HG02943 (cell line): Measurements from ENCODE around the gene CD80.

Experiments used
- ATAC-seq: cut with Tn5 transposase; IDR thresholded peaks from one replicate; pipeline ENCODE4 v1.9.1; 2021; ENCODE audit warnings: mild to moderate bottlenecking, low read depth, moderate library complexity; ENCODE audit not compliant: unreplicated experiment

The CD80 gene

DNA sequence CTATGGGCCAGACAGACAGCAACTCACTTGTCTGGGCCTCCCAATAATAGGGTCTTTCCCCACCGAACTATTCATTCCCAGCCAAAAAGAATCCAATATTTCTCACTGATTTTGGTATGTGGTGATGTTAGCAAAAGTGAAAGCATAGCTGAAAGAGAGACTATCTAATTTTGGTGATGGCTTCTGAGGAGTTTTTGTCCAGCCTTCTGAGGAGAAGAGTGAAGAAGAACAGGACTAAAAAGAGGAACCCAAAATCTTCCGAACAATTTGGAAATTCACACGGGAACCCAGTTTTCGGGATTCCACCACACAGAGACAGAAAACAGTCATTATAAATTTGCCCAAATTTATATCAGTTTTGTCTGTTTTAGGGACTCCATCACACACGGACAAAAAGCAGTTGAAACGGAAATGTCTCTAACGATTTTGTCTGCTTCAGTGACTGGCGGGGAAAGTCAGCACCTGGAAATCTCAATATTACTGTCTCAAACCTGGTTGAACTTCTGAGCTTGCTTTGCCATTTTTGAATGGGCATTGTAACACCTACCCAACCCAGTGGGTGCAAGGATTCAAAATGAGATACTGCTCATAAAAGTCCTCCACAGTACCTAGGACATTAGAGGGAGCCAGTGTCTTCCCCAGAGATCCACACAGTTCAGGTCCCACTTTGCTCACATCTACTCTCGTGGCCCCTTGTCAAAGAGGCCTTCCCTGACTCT lies 9.1 kb downstream of the CD80 start:
- no peak for ATAC-seq

DNA sequence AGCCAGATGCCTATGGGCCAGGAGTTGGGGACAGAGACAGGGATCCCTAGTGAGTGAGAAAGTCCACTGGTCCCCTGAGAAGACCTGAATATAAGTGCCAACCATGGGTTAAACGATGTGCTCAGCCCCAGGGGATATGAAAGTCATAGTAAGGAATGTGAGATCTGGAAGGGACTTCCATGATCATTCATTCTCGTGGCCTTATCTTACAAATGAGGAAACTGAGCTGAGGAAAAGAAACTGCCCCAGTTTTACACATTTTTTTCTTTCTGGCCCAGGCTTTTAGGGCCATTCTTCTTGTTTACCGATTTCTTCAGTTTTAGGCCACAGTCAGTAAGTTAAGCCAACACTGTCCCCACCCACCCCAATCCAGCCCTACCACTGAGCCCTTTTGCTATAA lies 11.1 kb downstream of the CD80 start:
- ATAC-seq, result no peak

DNA sequence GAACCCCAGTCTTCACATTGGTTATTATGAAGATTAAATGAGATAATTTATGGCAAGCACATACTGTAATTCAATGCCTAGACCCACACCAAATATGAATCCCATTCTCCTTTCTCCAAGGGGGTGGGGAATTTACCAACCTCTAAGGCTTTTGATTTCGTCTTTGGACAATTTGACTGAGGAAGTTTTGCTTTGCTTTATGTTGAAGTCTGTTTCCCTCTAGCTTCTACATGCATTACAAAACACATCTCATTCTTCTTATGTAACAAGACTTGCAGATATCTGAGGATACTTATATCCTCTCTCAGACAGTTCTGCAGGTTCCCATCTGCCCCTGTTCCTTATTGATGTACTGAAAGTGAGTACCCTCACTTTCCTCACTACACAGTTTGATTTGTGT lies 12.2 kb downstream of the CD80 start:
- ATAC-seq, result no peak

DNA sequence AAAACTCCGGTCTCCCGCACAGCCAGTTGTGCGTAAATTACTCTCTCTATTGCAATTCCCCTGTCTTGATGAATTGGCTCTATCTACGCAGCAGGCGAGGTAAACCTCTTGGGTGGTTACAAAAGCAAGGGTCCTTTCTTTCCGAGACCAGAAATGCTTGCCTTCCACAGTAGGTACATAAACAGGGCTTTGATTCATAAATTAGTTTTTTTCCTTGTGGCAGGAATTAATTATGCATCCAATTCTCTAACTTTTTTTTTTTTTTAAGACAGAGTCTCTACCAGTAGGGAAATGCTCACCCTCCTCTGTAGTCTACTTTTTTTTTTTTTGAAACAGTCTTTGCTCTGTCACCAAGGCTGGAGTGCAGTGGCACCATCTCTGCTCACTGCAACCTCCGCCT lies 16.3 kb downstream of the CD80 start:
- ATAC-seq, result no peak

DNA sequence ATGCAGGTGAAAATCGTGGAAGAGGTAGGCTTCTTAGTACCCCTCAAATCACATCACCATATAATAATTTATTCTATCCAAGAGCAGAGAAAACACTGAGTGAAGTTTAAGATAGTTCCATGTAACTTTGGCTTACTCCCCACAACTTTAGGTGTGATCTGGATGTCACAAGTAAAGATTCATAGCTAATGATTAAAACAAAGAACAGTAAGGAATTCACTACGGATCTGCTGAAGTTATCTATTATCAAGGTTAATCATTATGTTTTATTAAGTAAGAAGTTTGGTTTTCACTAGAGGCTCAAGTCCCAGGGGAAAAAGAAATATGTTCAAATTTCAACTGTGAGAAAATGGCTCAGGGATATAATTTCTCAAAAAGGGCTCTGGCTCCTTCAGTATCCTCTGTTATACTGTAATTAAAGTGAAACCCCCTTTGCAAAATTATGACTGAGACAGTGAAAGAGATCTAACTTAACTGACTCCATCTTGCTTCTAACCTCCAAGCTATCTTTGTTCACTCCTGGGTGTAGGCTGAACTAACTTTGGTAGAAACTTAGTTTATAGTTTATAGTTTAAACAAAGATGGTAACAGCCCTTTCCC lies 17.1 kb downstream of the CD80 start:
- no peak for ATAC-seq

DNA sequence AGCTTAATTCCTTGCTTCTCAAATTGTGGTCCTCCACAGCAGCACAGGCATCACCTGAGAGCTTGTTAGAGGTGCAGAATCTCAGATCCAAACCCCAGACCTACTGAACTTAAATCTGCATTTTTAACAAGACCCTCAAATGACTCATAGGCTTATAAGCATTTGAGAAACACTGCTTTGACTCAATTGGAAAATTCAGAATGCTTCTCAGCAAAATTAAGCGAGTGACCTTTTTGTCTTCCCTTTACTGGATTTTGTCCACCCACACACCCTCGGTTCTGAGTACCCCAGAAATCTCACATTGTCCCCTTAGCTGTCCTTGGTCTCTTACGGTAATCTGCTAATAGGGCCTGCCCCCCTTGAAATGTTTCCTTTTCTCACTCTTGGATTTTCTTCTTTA lies 17.9 kb downstream of the CD80 start:
- ATAC-seq, result no peak

DNA sequence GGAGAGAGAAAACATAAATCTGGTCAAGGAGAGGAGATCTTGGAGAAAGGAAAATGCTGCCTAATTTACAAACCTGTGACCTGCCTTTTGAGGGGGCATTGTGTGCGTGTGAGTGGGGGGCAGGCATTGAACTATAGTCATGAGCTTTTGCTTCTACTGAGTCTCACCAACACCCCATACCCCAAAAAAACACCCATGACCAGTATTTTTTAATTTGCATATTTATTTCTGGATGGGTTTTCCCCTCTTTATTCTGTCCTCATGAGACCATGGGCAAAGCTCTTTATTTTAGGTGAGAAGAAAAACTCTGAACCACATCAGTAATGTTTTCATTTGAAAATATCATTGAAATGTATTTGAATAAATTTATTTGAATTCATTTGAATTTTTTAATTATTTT lies 20.6 kb downstream of the CD80 start:
- ATAC-seq, result no peak

DNA sequence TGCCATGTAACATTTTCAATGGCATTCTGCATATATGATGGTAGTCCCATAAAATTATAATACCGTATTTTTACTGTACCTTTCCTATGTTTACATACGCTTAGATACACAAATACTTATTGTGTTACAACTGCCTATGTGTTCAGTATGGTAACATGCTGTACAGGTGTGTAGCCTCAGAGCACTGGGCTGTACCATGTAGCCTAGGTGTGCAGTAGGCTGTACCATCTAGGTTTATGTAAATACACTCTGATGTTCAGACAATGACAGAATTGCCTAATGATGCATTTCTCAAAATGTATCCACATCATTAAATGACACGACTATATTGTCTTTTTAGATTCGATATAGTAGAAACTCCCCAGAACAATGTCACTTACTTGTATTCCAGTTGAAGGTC lies 22.7 kb downstream of the CD80 start:
- ATAC-seq, result no peak

DNA sequence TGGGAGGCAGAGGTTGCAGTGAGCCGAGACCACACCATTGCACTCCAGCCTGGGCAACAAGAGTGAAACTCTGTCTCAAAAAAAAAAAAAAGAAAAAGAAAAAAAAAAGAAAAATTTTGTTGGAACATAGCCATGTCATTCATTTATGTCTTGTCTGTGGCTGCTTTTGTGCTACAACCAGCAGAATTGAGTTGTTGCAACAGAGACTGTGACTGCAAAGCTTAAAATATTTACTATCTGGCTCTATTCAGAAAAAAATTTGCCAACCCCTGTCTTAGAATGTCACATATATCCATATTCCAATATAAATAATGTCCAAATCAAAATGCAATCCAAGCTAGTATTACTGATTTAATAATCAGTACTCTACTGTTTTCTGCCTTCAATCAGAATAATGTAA lies 25.1 kb downstream of the CD80 start:
- ATAC-seq, result no peak

DNA sequence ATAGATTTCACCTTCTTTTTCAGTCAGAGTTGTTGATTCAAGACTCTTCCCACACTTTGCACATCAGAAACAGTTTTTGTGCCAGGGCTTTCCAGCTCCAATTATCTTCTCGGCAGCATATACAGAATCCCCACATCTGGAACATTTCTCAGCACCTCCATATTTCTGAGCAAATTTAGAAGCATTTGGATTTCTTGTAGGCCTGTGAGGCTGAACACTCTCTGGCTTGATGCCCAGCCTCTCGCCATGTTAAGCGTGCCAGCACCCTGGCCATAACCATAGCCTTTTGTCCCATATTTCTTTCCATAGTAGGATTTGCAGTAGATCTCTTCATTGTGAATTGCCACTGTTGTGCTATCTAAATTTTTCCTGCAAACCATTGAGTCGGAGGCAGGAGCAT lies 28.3 kb downstream of the CD80 start:
- no peak for ATAC-seq

DNA sequence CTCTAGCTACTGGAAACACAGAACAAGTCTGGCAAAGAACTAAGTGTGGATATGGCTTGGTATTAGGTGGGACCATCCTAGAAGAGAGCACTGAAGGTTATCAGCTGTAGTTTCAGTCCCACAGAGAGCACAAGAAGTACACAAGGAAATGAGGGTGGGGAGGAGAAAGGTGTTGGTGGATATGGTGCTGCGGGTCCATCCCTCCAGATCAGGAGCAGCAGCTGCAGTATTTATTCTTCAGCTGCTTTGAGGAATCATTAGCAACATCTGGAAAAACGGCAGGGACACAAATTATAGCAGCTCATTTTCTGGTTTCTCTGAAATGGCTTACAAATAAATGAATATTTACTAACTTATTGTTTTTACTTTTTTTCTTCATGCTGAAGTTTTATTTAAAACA lies 29.0 kb downstream of the CD80 start:
- ATAC-seq, result no peak

DNA sequence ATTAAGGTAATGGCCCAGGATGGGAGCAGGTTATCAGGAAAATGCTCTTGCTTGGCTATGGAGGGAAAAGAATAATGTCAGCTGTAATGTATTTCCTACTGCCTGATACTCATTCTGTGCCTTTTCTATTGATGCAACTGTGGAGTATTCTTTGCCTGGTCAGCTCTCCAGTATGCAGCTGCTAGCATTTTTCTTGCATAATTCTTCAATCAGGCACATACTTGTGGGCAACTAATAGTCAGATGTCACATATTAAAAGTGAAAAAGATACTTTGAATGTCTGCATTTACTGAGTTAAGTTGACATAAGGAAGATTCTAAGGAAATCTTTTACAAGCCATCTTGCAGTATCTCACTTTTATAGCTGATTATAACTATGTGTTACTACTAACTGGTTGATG lies 29.5 kb downstream of the CD80 start:
- ATAC-seq, result no peak

DNA sequence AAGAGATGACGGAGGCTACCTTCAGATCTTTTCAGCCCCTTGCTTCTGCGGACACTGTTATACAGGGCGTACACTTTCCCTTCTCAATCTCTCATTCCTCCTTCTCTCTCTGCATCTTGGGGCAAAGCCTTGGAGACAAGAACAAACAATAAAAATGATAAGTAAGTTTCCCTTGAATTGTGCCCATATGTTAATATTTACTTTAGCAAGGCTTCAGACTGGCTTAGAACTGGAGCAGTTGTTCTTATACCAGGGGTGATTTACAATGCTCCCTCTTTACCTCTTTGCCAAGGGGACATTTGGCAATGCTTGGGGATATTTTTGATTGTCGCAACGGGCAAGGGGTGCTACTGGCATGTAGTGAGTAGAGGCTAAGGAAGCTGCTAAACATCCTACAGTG lies 31.7 kb downstream of the CD80 start:
- ATAC-seq, result no peak

DNA sequence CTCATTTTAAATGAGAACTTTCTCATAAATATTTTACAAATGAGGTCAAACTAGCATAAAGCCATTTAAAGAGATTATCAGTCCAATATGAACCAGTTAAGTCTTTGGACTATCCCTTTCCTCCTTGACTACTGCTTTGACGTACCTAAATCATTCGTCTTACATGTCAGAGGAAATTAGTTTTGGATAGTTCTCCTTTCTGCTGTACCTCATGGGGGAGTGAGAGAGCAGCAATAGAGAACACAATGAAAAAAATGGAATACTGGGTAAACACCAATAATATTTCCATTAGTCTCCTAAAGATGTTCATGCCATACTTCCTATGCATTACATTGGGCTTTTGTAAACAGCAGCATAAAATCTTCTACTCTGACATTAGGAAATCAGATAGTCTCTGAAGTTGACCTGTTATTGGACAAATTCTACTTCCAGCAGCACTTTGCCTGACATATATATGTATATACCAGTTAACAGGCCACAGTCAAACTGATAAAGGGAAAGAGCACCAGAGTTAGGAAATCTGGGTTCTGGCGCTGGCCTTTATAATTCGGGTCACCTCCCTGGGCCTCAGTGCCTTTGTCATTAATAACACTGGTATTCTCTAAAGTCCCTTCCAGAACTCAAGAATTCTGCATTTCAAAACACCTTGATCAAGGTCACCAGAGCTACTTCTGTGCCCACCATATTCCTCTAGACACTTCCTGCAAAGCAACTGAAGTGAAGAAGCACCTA lies 34.3 kb downstream of the CD80 start:
- ATAC-seq, result no peak

DNA sequence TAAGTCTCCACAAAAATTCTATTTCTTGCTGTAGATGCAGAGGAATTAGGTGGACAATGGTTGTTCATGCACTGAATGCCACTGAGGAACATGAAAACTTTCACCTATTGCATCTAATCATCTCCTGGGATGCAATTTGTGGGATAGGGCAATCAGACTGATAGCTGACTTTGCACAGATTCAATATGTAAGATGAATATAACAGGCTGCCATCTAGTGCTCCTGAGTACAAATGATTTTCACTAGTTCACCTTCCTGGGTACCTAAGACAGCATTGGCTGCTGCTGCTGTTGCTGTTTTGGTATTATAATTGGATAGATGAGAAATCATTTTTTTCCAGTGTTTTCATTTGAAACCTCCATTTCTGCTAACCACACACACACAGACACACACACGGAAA lies 41.4 kb downstream of the CD80 start:
- ATAC-seq, result no peak

DNA sequence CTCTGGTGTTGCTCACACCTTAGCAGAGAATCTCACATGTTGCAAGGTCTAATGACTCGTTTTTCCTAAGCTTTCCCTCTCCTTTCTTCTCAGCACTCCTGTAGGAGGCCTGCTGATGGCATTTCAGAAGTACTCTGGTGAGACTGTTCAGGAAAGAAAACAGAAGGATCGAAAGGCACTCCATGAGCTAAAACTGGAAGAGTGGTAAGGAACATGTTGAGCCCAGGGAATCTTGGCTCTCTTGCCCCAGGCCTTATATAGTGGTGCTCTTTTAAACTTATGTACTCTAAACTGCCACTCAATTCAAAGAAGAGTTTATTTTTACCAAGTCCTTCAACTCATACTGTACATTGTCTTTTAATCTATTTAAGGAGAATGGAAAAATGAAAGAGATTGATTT lies 42.3 kb downstream of the CD80 start:
- ATAC-seq, result no peak

DNA sequence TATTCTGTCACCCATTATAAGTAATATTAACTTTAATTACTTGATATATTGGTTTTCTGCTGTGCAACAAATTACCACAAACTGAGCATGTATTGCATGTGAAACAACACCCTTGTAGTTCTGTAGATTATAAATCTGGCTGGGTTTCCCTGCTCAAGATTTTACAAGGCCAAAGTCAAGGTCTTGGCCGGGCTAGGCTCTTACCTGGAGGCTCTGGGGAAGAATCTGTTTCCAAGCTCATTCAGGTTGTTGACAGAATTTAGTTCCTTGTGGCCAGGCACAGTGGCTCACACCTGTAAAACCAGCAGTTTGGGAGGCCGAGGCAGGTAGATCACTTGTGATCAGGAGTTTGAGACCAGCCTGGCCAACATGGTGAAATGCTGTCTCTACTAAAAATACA lies 44.8 kb downstream of the CD80 start:
- no peak for ATAC-seq

DNA sequence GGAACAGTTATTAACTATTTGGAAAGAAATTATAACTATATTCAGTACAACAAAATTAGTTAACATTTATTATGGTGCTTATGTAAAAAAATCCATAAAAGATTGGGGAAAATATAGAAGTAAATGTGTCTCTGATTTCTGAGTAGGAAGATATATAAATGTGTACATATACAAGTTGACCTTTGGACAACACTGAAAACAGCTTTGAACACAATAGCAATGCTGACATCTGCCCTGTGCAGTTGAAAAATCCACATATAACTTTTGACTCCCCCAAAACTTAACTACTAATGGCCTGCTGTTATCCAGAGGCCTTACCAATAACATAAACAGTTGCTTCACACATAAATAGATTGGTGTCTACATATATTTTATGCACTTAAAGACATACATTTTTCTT lies 48.7 kb downstream of the CD80 start:
- ATAC-seq, result no peak

DNA sequence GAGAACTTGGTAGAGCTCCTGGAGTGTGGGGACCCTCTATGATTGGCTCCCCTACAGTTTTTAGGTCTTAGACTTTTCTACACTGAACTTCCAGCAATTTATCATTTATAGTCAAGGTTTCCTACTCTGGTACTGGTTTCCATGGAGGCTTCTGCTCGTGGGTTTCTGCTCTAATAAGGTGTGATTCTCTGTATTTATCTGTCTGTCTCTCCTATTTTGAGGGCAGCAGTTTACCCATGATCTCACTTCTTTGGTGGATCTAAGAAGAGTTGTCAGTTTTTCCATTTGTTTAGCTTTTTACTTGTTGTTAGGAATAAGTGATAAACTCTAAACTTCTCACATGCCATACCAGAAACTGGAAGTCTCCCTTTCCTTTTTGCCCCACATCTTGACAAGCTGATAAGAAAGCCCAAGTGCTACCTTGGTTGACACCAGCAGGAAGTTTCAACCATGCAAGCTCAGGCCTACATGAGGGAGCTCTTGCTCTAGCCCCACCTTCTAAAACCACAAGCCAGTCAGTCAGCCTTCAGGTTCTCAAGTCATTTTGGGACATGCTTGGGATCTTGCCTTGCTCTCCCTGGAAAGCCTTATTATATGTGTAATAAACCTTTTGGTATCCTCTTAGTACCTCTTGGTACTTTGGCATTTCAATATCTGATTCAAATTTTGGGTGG lies 51.1 kb downstream of the CD80 start:
- no peak for ATAC-seq

DNA sequence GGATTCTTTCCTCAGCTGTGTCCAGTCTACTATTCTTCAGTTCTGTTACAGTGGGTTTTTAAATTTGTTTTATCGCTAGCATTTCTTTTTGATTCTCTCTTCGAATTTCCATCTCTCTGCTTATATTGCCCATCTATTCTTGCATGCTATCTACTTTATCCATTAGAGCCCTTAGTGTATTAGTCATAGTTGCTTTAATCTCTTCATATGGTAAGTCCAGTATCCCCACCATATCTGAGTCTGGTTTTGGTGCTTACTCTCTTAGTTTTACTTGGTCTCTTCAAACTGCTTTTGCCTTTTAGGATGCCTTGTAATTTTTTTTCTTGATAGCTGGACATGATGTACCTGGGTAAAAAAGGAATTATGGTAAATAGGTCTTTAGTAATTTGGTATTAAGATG lies 52.0 kb downstream of the CD80 start:
- no peak for ATAC-seq

DNA sequence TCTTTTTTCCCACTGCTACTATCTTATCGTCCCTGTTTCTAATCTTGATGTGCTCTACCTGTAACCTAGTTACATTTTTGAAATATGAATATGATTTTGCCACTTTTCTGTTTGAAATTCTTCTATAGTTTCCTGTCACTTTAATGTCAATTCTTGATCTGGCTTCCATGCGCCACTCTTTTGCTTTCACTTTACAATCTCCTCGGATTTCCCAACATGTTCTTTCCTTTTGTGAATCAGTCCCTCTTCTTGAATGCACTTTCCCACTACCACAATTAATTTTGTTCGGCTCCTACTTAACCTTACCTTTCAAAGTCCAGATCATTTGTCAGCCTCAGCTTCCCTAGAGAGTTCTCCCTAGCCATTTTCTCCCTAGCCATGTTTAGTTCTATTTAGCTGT lies 52.8 kb downstream of the CD80 start:
- no peak for ATAC-seq

DNA sequence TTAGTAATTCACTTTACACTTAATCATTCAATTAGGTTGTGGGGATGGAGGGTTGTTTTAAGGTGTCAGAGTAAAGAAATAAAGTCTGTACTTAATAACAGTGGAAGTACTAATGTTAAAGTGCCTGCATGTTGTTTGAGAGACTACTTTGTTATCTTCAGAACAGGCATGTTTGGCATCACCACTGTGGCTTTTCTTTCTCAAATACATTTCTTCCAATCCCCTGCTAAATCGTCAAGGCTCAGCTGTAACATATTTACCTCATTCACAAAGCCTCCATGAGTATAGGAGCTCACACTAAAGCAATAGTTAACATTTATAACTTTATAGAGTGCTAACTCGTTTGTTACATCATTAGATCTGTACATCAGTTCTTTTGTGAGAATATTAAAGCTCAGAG lies 58.5 kb downstream of the CD80 start:
- no peak for ATAC-seq
